HepG2 (cell line): ENCODE data around the gene PPP4C. TPM values are rescaled to one million over a fixed set of nuclear protein-coding genes. Genes with fewer than 3 reads are reported as not detected.
A peak's percentile ranks its signal among the peaks of the same experiment; 100 is the strongest.

Source experiments
- ATRX ChIP-seq: sonication (generic); formaldehyde crosslinking; IDR thresholded peaks from 2 replicates; pipeline ENCODE4 v1.4.0; 2020; ENCODE audit warnings: missing genetic modification reagents, borderline replicate concordance
- FOXO1 ChIP-seq: sonication (generic); formaldehyde crosslinking; IDR thresholded peaks from 2 replicates; pipeline ENCODE4 v1.4.0; 2020; ENCODE audit warnings: missing genetic modification reagents
- IKZF4 ChIP-seq: sonication (generic); formaldehyde crosslinking; IDR thresholded peaks from 2 replicates; pipeline ENCODE4 v1.5.1; 2020; ENCODE audit warnings: borderline replicate concordance, mild to moderate bottlenecking, low read depth, missing genetic modification reagents; ENCODE audit errors: not compliant biosample characterization
- IRF9 ChIP-seq: sonication (generic); formaldehyde crosslinking; IDR thresholded peaks from 2 replicates; pipeline ENCODE4 v1.8.0; 2022; ENCODE audit warnings: missing genetic modification reagents, mild to moderate bottlenecking, borderline replicate concordance
- IRX3 ChIP-seq: sonication (generic); formaldehyde crosslinking; IDR thresholded peaks from 2 replicates; pipeline ENCODE4 v1.8.1; 2023; ENCODE audit warnings: mild to moderate bottlenecking, low read depth, missing genetic modification reagents, borderline replicate concordance
- MTERF4 ChIP-seq: sonication (generic); formaldehyde crosslinking; IDR thresholded peaks from 2 replicates; pipeline ENCODE4 v1.8.0; 2023; ENCODE audit warnings: mild to moderate bottlenecking, missing genetic modification reagents
- NCOA1 ChIP-seq: sonication (generic); formaldehyde crosslinking; IDR thresholded peaks from 2 replicates; pipeline ENCODE4 v1.9.0; 2021; ENCODE audit warnings: missing genetic modification reagents
- NFE2 ChIP-seq: sonication (generic); formaldehyde crosslinking; IDR thresholded peaks from 2 replicates; pipeline ENCODE4 v1.4.0; 2020; ENCODE audit warnings: missing genetic modification reagents
- POLR2A ChIP-seq, 2 experiments: IDR thresholded peaks; 2 replicates each; pipeline ENCODE4 v1.6.1; 2011; ENCODE audit warnings: low read depth in 2 of 2, low read length in 2 of 2, mild to moderate bottlenecking in 1 of 2, moderate library complexity in 1 of 2; ENCODE audit not compliant: insufficient read depth in 1 of 2
- RBFOX2 ChIP-seq: fragments of 200-400 bp; formaldehyde crosslinking; IDR thresholded peaks from 2 replicates; pipeline ENCODE4 v1.6.1; 2017; ENCODE audit warnings: low read depth, mild to moderate bottlenecking, low read length
- RBM22 ChIP-seq: fragments of 200-400 bp; formaldehyde crosslinking; optimal IDR thresholded peaks from 2 replicates; pipeline ENCODE3; 2017; ENCODE audit warnings: mild to moderate bottlenecking, low read length, moderate library complexity
- SAFB2 ChIP-seq: sonication (generic); formaldehyde crosslinking; IDR thresholded peaks from 2 replicates; pipeline ENCODE4 v1.5.1; 2020; ENCODE audit warnings: missing genetic modification reagents, low read depth, mild to moderate bottlenecking, borderline replicate concordance
- TFDP2 ChIP-seq: sonication (generic); formaldehyde crosslinking; IDR thresholded peaks from 2 replicates; pipeline ENCODE4 v1.4.0; 2020; ENCODE audit warnings: missing genetic modification reagents
- THYN1 ChIP-seq: sonication (generic); formaldehyde crosslinking; IDR thresholded peaks from 2 replicates; pipeline ENCODE4 v1.8.1; 2023; ENCODE audit warnings: low read depth, mild to moderate bottlenecking, moderate library complexity, missing genetic modification reagents, borderline replicate concordance
- TIGD3 ChIP-seq: sonication (generic); formaldehyde crosslinking; IDR thresholded peaks from 2 replicates; pipeline ENCODE4 v1.5.1; 2020; ENCODE audit warnings: mild to moderate bottlenecking, missing genetic modification reagents, borderline replicate concordance
- TP53 ChIP-seq: sonication (generic); formaldehyde crosslinking; conservative IDR thresholded peaks from 2 replicates; pipeline ENCODE4 v1.4.0; 2020; ENCODE audit warnings: missing genetic modification reagents
- ZBTB2 ChIP-seq: sonication (generic); formaldehyde crosslinking; IDR thresholded peaks from 2 replicates; pipeline ENCODE4 v1.8.0; 2022; ENCODE audit warnings: low read depth, missing genetic modification reagents
- ZFAT ChIP-seq: sonication (generic); formaldehyde crosslinking; conservative IDR thresholded peaks from 2 replicates; pipeline ENCODE4 v1.8.1; 2023; ENCODE audit warnings: missing genetic modification reagents, inconsistent platforms
- ZNF773 ChIP-seq: sonication (generic); formaldehyde crosslinking; IDR thresholded peaks from 2 replicates; pipeline ENCODE4 v1.4.0; 2020; ENCODE audit warnings: missing genetic modification reagents, borderline replicate concordance
- ZSCAN30 ChIP-seq: sonication (generic); formaldehyde crosslinking; IDR thresholded peaks from 2 replicates; pipeline ENCODE4 v1.5.0; 2020; ENCODE audit warnings: mild to moderate bottlenecking, missing genetic modification reagents
- polyA plus RNA-seq, 8 experiments: library from polyadenylated mRNA; depleted of rRNA in 3 of 8; stranded (reverse) in 7 of 8; unstranded in 1 of 8; fragments of >200 nt; fragmentation: Illumina TruSeq in 4 of 8; extraction: Trizol in 4 of 8; gene quantifications; 2 replicates each; pipeline versions ENCODE4 v1.2.1 to v1.2.3, GENCODE V29; 2011 to 2016; ENCODE audit warnings: low read depth in 4 of 8, missing spikeins in 1 of 8, mixed read lengths in 1 of 8; ENCODE audit not compliant: insufficient read depth in 1 of 8
- total RNA-seq, 5 experiments: library from RNA; depleted of rRNA; stranded (reverse); fragments of >200 nt; fragmentation: Illumina TruSeq; extraction: Trizol; gene quantifications; 2 replicates each; pipeline ENCODE4 v1.2.3, GENCODE V29; 2016; ENCODE audit warnings: low read depth in 1 of 5

The PPP4C gene
- total and polyA plus RNA-seq, 2 of the 13 experiments (the other 11 are each of a cell fraction or from before 2014, with no cell fraction given) = 176 to 220 TPM

GRCh38 chr16:30065102-30065942 is 10.5 kb upstream of the PPP4C start, which contains the start of gene ALDOA (continued):
- peak; percentile 71; the same call in 1 of the 2 replicates for TF ChIP-seq ZBTB2
- 0 out of 2 replicates have a peak, but pooled peaks have one; percentile 62 for TF ChIP-seq THYN1
- TF ChIP-seq FOXO1 = peak; percentile 68
- TF ChIP-seq ZNF773 (CRISPR knock-in tag) = peak; percentile 94; the same call in 1 of the 2 replicates
- TF ChIP-seq SAFB2 (CRISPR knock-in tag) = peak; percentile 88
- TF ChIP-seq TIGD3 = peak; percentile 67; the same call in 1 of the 2 replicates
- TF ChIP-seq NFE2 (CRISPR knock-in tag) = peak; percentile 97
- TF ChIP-seq MTERF4 (CRISPR knock-in tag) = peak; percentile 97
- peak; percentile 38 for TF ChIP-seq TP53 (CRISPR knock-in tag)
- peak; percentile 77; the same call in 1 of the 2 replicates for TF ChIP-seq ZFAT
- TF ChIP-seq ZSCAN30 = peak; percentile 89
- peak in 1 of 2 experiments; percentile 96; a peak in 2 of 4 replicates for TF ChIP-seq POLR2A (IDR thresholded peaks at IDR 0.05; ENCODE audit: insufficient read depth in 1 of 2, low read depth in 2 of 2, low read length in 2 of 2)
- TF ChIP-seq IKZF4 = peak; percentile 90
- peak; percentile 100 for TF ChIP-seq NCOA1 (CRISPR knock-in tag)
- TF ChIP-seq RBFOX2 = peak; percentile 99
- TF ChIP-seq TFDP2 (CRISPR knock-in tag) = peak; percentile 97
- no peak for TF ChIP-seq ATRX (CRISPR knock-in tag)
- TF ChIP-seq IRF9 = peak; percentile 92
- peak; percentile 57; the same call in 1 of the 2 replicates for TF ChIP-seq IRX3 (CRISPR knock-in tag)
- TF ChIP-seq RBM22 = peak; percentile 87
